Ramos (cell line): ENCODE results near the gene CYP4F22.
"Not testable (repeated sequence)": the region's sequence is repeated elsewhere in the genome, so short reads cannot be mapped to it uniquely, and the experiment has no call there.

Experiments used
- in situ Hi-C: fragments of 300-500 bp; cut with MboI; formaldehyde crosslinking; loops from one replicate; pipeline ENCODE4 v1.14.3; 2022; ENCODE audit warnings: low sequenced_read_pairs; ENCODE audit not compliant: unreplicated experiment

CYP4F22 gene

DNA sequence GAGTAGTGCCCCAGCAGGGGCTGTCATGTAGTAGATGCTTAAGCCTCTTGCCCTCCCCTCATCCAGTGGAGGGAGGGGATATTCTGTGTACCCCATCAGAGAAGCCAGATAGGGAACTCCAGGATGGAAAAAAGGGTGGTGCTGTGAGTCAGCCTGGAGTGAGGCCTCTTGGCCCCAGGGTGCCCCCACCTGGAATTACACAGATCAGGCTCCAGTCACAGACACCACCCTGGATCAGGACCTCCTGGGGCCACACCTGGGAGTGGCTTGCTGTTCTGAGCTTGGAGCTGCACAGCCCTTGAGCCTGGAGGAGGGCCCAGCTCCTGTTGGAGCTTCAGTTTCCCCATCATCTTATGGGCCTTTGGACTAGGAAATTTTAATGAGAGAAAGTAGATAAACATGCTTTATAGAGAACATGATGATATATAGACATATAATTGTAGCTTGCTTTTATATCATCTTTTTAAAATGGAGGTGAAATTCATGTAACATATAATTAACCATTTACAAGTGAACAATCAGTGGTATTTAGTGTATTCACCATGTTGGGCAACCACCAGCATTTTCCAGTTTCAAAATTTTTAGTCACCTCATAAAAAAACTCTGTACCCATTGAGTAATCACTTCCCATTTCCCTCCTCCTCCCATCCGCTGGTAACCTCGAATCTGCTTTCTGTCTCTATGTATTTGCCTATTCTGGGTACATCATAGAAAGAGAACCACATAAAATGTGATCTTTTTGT is 24.6 kb downstream of the CYP4F22 start:
- in situ Hi-C loops = no loop called here

DNA sequence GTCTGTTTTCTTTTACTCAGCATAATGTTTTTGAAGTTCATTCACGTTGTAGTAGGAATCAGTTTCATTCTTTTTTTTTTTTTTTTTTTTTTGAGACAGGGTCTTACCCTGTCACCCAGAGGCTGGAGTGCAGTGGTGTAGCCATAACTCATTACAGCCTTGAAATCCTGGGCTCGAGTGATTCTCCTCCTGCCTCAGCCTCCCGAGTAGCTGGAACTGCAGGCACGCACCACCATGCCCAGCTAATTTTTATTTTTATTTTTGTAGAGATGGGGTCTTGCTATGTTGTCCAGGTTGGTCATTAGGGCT is 25.2 kb downstream of the CYP4F22 start:
- in situ Hi-C loops = not testable (repeated sequence)

DNA sequence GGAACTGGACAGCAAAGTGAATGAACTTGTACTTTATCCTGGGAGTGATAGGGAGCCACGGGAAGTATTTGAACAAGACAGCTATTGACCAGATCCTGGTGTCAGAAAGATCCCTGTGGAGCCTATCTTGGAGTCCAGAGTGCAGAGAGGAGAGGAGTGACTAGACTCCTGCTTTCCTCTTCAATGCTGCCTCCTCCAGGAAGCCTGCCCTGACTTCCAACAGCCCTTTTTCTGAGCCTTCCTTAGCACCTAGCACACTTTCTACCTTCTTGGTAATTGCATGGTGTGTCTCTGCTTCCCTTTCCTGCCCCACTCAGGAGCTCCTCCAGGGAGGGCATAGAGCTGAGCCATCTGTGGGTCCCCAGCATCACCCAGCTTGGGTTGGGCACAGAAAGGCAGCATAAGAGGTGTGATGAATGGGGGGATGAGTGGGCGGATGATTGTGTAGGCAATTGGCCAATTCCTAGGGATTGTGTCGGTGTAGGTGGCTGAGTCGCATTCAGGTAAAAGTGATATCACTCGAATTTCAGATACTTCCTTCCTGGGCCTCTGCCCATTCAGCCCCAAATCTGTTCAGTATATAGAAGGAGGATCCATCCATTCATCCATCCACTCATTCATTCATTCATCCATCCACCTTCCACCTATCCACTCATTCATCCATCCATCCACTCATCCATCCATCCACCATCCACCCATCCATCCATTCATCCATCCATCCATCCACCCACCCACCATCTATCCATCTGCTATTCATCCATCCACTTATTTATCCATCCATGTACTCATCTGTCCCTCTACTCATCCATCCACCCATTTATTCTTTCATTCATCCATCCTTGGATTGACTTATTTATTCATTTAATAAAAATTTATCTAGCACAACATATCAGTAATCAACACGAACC is 26.9 kb downstream of the CYP4F22 start:
- in situ Hi-C loops = no loop called here

GRCh38 chr19:15536350-15536749 is 28.0 kb downstream of the CYP4F22 start:
- in situ Hi-C loops = no loop called here

DNA sequence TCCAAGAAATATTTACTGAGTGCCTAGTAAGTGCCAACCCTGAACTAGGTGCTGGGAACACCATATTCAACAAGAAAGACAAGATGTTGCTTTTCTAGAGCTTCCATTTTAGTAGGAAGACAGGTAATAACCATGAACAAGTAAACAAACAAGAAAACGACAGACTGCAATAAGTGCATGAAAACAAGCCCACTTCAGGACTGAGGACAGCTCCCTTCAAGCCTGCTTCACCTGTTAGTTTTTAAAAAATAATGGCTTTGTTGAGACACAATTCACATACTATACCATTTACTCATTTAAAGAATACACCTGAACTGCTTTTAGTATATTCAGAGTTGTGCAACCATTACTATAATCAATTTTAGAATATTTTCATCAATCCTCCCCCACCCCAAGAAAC is 30.4 kb downstream of the CYP4F22 start:
- in situ Hi-C loops = no loop called here

DNA sequence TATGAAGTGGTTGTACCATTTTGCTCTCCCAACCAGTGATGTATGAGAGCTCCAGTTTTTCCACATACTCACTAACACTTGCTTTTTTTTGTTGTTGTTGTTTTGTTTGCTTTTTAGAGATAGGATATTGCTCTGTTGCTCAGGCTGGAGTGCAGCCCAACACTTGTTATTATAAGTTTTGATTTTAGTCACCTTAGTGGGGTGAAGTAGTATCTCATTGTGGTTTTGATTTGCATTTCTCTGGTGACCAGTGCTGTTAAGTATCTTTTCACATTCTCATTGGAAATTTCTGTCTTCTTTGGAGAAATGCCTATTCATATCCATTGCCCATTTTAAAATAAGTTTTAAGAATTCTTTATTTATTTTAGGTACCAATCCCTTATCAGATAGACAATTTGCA is 31.3 kb downstream of the CYP4F22 start:
- in situ Hi-C loops = no loop called here

- in situ Hi-C loops = no loop called here
Observed at GRCh38 chr19:15540435-15540834, 32.1 kb downstream of the CYP4F22 start.

DNA sequence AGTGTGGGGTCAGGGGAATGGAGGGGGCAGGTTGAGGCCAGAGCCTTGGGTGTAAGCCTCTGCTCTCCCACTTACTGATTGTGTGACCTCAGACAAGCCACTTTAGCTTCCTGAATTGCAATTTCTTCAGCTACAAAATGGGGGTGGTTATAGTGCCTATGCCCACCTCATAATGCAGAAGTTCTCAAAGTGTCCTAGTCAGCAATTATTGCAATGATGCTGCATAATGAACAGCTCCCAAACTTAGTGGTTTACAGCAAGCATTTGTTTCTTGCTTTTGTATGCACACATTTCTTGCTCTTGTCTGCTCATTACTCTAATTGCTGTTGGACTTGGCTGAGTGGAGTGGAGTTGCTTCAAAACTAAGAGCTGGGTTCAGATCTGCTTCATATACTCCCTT is 36.0 kb downstream of the CYP4F22 start:
- in situ Hi-C loops = no loop called here

- in situ Hi-C loops = no loop called here
Observed at GRCh38 chr19:15544970-15545369, 36.6 kb downstream of the CYP4F22 start.

DNA sequence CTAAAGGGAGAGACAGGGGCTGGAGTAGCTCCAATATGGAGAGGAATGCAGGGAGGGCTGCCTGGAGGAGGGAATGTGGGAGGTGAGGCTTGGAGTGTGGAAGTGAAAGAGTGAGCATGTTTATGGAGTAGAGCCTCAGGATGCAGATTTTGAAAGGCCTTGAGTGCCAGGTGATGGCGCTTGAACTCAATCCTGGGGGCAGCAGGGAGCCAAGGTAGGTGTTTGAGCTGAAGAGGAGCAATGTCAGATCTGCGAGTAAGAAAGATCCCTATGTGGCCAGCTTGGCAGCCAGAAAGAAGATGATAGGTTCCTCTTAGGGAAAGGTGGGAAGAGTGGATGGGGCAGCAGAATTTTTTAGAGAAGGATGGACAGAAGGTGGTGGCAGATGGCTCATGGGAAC is 40.3 kb downstream of the CYP4F22 start:
- in situ Hi-C loops = no loop called here

- in situ Hi-C loops = no loop called here
Observed at GRCh38 chr19:15549581-15549980, 41.3 kb downstream of the CYP4F22 start.

- in situ Hi-C loops = loop anchor here (10.0 kb wide), 1 partner anchor 295 kb away; no protein-coding TSS in a partner anchor
Observed at GRCh38 chr19:15550273-15550672, 41.9 kb downstream of the CYP4F22 start.

DNA sequence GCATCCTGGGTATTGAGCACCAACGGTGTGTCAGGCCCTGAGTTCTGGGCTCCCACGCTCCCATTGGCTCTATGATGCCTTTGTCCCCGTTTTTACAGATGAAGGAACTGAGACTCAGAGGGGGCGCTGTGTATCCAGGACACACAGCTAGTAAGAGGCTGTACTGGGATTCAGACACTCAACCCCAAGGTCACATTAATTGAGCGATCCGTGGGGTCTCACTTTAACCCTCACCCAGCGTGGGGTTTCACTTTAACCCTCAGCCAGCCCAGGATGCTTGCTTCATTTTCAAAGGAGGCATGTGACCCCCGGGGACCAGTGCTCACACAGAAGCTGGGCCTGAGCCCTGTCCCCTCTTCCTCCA is 42.6 kb downstream of the CYP4F22 start:
- in situ Hi-C loops = loop anchor here (10.0 kb wide), 1 partner anchor 296 kb away; no protein-coding TSS in a partner anchor

DNA sequence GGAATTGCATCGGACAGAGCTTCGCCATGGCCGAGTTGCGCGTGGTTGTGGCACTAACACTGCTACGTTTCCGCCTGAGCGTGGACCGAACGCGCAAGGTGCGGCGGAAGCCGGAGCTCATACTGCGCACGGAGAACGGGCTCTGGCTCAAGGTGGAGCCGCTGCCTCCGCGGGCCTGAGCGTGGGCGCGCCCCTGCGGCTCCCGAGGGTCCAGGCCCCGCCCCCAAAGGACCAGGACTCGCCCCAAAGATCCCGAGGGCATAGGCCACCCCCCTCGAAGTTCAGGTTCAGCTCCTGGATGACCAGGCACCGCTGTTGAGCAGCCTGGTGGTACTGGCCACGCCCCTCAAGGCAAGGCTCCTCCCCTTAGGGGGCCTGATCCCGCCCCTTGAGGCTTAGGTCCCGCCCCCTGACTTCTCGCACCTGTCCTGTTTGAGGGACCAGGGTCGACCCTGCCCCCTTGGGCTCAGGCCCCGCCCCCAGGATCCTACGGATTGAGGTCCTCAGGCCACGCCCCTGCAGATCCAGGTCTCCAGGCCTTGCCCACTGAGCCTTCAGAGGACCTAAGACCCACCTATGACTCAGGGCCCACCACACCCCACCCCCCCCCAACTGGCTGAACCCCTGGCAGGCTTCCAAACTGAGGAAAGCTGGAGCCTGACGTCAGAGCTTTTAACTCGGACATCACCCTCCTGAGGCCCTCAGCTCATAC is 43.1 kb downstream of the CYP4F22 start:
- in situ Hi-C loops = loop anchor here (10.0 kb wide), 1 partner anchor 297 kb away; no protein-coding TSS in a partner anchor

DNA sequence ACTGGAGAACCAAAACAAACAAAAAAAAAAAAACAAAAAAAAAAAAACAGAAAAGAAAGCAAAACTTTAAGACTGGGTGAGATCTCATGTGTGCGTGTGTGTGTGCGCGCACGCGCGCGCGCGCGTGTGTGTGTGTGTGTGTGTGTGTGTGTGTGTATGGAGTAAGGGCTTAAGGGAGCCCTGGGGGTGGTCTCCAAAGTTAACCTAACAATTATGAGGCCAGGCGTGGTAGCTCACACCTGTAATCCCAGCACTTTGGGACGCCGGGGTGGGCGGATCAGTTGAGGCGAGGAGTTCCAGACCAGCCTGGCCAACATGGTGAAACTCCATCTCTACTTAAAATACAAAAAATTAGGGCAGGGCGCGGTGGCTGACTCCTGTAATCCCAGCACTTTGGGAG is 46.7 kb downstream of the CYP4F22 start:
- in situ Hi-C loops = loop anchor here (5.0 to 10.0 kb wide), 3 partner anchors 138 to 373 kb away; partner anchors contain the start of gene AKAP8L

DNA sequence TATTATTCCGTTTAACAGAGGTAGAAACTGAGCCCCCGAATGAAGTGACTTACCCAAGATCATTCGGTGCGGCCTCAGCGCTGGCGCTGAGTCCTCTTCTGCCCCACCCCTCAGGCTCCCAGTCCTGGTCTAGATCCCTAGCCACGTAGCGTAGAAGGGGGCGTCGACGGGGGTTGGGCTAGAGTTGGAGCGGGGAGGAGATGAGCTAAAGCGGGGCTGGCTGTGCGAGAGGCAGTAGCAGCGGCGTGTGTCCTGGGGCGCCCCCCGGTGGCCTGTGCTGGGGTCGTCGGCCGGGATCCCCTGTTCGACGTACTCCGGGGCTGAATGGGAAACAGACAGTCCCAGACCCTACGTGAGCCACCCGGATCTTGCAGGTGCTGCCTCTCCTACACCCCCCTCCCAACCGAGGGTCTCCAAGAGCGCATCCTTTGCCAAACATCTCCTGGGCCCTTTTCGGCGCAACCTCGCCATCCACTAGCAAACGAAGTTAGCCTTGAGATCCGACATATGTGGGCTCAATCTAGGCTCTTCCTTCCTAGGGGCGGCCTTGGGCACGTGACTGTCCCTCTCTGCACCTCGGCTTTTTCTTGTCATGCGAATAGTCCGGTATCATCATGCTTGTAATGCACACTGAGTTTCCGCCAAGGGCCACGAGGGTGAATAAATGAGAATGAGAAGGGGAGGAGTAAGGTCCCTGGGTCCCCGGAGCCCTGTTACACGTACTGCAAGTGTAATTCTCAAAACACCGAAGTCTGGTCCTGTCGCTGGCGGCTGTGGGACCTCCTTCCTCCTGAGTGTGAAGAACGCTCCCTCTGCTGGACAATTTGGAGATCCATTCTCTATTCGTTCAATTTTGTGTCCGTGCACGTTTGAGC is 47.7 kb downstream of the CYP4F22 start:
- in situ Hi-C loops = loop anchor here (5.0 to 10.0 kb wide), 3 partner anchors 139 to 374 kb away; partner anchors contain the start of gene AKAP8L

DNA sequence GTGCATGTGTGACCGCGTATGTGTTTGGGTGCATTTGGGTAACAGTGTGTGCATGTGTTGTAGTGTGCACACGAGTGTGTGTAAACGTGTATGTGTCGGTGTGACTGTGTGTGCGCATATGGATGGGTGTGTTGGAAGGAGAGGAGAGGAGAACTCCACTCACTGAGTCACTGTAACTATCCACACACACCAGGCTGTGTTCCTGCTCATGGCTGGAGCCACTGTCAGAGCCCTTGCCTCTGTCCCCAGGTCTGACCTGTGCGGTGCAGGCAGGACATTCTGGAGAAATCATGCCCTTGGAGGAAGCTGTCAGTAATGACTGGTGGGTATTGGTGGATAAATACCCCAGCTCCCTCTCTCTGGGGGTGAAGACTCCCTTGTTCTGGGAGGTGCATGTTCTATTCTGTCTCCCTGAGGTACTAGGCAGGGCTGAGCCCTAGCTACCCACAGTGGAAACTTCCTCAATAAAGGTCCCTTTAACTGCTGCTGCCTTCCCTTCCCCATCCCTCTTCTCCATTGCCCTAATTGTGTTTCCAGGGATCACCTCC is 48.4 kb downstream of the CYP4F22 start:
- in situ Hi-C loops = loop anchor here (5.0 to 10.0 kb wide), 3 partner anchors 139 to 374 kb away; partner anchors contain the start of gene AKAP8L

- in situ Hi-C loops = loop anchor here (5.0 to 10.0 kb wide), 3 partner anchors 140 to 375 kb away; partner anchors contain the start of gene AKAP8L
Observed at GRCh38 chr19:15557223-15557622, 48.9 kb downstream of the CYP4F22 start.

DNA sequence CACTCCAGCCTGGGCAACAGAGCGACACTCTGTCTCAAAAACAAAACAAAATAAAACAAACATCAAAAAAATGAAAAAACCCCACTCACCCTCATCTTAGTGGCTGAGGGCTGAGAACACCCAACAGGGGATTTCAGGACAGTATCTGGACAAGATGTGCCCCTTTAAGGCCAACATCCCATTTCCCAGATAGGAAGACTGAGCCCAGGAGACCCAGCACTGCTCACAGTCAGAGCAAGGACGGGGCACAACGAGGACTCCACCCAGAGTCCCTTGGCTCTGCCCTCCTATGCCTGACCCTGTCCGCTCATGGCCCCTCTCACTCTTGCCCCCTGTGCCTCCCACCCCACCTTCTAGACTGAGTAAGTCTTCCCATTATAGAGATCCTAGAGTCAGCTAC is 53.8 kb downstream of the CYP4F22 start:
- in situ Hi-C loops = no loop called here
